LNCAP (cell line): ENCODE measurements around the gene ECI1.

ENCODE experiments used
- TF ChIP-seq, protein P1 (sequence below): fragments of 450-650 bp; IDR thresholded peaks from 2 replicates; pipeline ENCODE4 v1.5.1; 2017; ENCODE audit warnings: mild to moderate bottlenecking

ECI1 gene

DNA sequence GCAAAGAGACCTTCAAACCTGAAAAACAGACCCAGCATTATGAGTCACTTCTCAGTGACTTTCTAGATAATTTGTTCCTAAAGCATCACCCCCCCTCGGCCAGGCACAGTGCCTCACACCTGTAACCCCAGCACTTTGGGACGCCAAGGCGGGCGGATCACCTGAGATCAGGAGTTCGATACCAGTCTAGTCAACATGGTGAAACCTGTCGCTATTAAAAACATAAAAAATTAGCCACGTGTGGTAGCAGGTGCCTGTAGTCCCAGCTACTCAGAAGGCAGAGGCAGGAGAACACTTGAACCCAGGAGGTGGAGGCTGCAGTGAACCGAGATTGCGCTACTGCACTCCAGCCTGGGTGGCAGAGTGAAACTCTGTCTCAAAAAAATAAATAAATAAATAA, 40.8 kb upstream of the ECI1 start:
- TF ChIP-seq, protein P1, sequence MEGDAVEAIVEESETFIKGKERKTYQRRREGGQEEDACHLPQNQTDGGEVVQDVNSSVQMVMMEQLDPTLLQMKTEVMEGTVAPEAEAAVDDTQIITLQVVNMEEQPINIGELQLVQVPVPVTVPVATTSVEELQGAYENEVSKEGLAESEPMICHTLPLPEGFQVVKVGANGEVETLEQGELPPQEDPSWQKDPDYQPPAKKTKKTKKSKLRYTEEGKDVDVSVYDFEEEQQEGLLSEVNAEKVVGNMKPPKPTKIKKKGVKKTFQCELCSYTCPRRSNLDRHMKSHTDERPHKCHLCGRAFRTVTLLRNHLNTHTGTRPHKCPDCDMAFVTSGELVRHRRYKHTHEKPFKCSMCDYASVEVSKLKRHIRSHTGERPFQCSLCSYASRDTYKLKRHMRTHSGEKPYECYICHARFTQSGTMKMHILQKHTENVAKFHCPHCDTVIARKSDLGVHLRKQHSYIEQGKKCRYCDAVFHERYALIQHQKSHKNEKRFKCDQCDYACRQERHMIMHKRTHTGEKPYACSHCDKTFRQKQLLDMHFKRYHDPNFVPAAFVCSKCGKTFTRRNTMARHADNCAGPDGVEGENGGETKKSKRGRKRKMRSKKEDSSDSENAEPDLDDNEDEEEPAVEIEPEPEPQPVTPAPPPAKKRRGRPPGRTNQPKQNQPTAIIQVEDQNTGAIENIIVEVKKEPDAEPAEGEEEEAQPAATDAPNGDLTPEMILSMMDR, result no peak

DNA sequence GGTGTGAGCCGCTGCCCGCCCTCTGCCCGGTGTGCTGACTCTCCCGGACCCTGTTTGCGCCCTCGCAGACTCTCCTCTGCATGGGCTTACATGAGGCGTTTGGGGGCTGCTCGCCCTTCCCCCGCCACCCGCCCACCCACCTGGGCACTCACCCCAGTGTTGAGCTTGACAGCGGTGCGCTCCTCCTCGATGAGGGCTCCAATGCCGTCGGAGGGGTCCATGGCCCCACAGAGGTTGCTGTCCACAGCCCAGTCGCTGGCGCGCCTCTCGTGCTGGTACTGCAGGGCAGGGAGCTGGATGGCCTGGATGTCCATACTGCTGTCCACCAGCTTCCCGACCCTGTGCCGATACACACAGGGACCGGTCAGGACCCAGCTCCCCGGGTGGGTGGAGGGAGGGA, 37.9 kb upstream of the ECI1 start:
- TF ChIP-seq, protein P1, result no peak

DNA sequence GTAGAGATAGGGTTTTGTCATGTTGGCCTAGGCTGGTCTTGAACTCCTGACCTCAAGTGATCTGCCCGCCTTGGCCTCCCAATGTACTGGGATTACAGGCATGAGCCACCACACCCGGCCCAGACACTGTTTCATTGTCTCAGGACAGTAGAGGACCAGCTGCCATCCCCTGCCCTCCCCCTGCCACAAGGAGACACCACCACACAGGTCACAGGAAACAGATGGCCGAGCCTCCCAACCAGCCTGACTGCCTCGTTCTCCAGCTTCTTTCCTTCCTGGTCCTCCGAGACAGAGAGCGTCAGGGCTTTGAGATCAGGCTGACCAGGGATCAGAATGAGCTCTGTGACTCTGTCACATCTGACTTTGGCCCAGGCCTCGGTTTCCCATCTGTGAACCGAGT, 37.3 kb upstream of the ECI1 start:
- TF ChIP-seq, protein P1, result no peak

DNA sequence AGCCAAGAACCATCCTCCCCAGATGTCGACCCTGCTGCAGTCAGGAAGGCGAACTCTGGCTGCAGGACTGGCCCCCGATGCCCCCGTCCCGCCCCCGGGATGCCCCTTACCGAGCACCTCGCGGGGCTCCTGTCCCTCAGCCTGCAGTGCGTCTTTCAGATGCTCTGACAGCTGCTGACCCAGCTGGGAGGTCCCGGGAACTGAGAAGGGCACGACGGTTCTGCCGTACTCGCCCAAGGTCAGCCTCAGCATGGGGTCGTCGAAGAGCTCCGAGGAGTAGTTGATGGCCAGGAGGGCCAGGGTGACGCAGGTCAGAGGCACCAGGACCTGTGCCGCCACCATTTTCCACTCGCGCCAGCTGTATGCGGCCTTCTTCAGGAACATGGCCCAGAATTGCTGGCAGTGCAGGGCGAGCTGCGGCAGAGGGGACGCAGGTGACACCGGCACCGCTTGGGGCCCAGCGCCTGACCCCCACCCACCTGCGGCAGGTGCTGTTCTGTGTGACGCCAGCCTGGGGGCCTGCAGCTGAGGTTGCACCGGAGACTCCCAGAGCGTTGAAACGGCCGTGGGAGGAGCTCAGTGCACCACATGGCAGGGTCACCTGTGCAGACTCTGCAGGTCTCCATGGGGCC, 36.6 kb upstream of the ECI1 start:
- TF ChIP-seq, protein P1, result no peak

DNA sequence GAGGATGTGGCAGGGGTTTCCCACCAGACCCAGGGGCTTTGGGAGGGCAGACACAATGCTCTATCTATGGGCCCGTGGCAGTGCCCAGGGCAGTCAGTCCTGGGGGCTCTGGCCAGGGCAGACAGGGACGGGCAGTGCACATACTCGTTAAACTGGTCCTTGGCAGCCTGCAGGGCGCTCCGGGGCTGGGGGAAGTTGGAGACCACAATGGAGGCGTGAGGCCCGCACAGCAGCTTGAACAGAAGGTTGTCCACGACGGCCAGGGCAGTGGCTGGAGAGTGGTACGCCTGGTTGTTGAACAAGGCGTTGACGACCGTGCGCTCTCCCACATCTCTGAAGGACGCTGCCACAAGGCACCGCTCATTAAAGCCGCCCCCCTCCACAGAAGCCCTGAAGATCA, 35.2 kb upstream of the ECI1 start:
- TF ChIP-seq, protein P1, result no peak

DNA sequence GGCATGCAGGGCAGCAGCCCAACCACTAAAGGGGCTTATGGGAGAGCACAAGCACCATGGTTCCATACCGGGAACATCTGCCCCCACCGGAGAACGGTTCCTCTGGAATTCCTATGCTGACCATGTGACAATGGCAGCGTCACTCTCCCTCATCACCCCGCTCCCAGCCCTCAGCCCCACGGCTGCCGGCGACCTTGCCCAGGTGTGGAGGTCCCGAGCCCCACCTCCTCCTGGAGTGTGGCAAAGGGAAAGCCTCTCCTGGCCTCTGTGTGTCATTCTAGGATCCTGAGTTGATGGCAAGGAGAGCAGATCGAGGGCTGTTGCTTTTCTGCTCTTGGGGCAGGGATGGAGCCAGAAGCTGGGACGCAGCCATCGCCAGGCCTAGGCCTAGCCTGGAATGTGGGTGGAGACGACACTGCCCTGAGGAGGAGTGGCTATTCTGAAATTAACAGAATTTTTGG, 34.4 kb upstream of the ECI1 start:
- TF ChIP-seq, protein P1, result no peak

DNA sequence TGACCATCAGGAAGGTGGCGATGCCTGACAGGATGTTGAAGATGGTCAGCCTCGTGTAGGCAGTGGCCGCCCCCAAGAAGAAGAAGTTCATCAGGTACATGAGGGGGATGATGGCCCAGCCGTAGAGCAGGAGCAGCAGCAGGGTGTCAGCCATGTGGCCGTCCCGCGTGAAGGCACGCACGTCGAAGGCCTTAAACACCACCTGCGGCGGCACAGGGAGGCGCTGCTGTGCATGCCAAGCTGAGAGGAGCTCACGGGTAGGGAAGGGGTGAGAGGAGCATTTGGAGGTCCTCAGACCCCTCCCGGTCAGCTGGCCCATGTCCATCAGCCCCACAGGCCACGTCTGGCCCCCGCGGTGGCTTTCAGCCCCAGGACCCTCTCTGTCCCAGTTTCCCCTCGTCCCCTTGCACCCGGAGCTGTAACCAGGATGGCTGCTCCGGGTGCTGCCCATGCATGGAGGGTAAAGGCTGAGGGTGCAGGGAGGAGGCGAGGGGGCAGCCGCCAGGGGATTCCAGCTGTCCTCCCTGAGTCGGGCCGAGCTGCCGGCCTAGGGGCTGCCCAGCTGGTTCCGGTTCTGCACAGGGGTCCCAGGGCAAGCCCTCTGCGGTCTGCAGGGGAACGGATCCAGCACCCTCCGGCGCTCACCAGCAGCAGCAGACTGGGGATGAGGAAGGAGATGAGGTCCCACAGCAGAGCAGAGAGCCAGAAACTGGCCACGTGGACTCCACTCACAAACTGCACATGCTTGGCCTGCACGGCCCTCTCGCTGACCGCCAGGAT, 33.6 kb upstream of the ECI1 start:
- TF ChIP-seq, protein P1, result no peak
